ENCODE measurements around the gene FBLN2. TPM values are rescaled to one million over a fixed set of nuclear protein-coding genes. Genes with fewer than 3 reads are reported as not detected.

FBLN2 gene
- polyA plus RNA-seq, 2 of the 4 experiments (the other 2 are of a cell fraction), result 1.1 to 2.7 TPM

- ChIA-PET CTCF (interaction anchor here (0.7 to 1.8 kb wide), 2 partner anchors 55 to 60 kb away, joined by 3 to 5 read pairs; no protein-coding TSS in a partner anchor), POLR2A (no interaction called here)
- Histone ChIP-seq H3K4me3 (no peak overlapping the region), H3K4me1 (no peaks in the 10 kb centered on the region), H3K9me3 (no peaks in the 10 kb centered on the region), H3K27ac (no peak overlapping the region), H3K4me2 (no peak overlapping the region)
- FAIRE-seq (no peak), DNase-seq (ENCODE audit: low read depth in 1 of 2, low spot score in 1 of 2) (no peak), ATAC-seq (no peak)
- TF ChIP-seq SMC3 (IDR thresholded peaks at IDR 0.05) (no peak), ZNF302 (CRISPR knock-in tag; IDR thresholded peaks at IDR 0.05) (no peak), NR3C1 (IDR thresholded peaks at IDR 0.05) (no peak), HOXA7 (CRISPR knock-in tag; IDR thresholded peaks at IDR 0.05) (no peak), EHMT2 (IDR thresholded peaks at IDR 0.05; ENCODE audit: low read depth) (no peak), MAZ (IDR thresholded peaks at IDR 0.05; ENCODE audit: borderline replicate concordance, low read depth, low read length) (no peak), EP300 (IDR thresholded peaks at IDR 0.05) (no peak), ZFP36 (IDR thresholded peaks at IDR 0.05; ENCODE audit: borderline replicate concordance, partially characterized antibody) (no peak), RARB (CRISPR knock-in tag; IDR thresholded peaks at IDR 0.05) (no peak), RCOR1 (IDR thresholded peaks at IDR 0.05; ENCODE audit: low read depth, low read length) (no peak), PHF8 (IDR thresholded peaks at IDR 0.05; ENCODE audit: borderline replicate concordance, low read depth) (no peak)
- TF ChIP-seq, protein P1, sequence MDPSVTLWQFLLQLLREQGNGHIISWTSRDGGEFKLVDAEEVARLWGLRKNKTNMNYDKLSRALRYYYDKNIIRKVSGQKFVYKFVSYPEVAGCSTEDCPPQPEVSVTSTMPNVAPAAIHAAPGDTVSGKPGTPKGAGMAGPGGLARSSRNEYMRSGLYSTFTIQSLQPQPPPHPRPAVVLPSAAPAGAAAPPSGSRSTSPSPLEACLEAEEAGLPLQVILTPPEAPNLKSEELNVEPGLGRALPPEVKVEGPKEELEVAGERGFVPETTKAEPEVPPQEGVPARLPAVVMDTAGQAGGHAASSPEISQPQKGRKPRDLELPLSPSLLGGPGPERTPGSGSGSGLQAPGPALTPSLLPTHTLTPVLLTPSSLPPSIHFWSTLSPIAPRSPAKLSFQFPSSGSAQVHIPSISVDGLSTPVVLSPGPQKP (IDR thresholded peaks at IDR 0.05; ENCODE audit: low read depth, low read length), result no peak
- WGBS (ENCODE audit: missing lambda C conversion rate), result 93% methylated on average over 3 of the region's 3 CpGs
Observed at GRCh38 chr3:13590841-13591520, 42.1 kb downstream of the FBLN2 start.

- no peaks in the 10 kb centered on the region for H3K4me1 ChIP-seq
- H3K27ac ChIP-seq, result no peak overlapping the region
- ATAC-seq (no peak), FAIRE-seq (no peak), DNase-seq (ENCODE audit: low read depth in 1 of 2, low spot score in 1 of 2) (no peak)
- POLR2A ChIA-PET, result no interaction called here
- CTCF ChIA-PET, result interaction anchor here (1.1 to 2.7 kb wide), 2 partner anchors 54 to 97 kb away, joined by 5 to 10 read pairs; no protein-coding TSS in a partner anchor
- TF ChIP-seq GATA3 (IDR thresholded peaks at IDR 0.05; ENCODE audit: borderline replicate concordance) (no peak), TP53 (CRISPR knock-in tag; IDR thresholded peaks at IDR 0.05) (no peak), BHLHE40 (IDR thresholded peaks at IDR 0.05; ENCODE audit: low read depth, low read length) (no peak), PHF8 (IDR thresholded peaks at IDR 0.05; ENCODE audit: borderline replicate concordance, low read depth) (no peak), RCOR1 (IDR thresholded peaks at IDR 0.05; ENCODE audit: low read depth, low read length) (no peak), NR3C1 (IDR thresholded peaks at IDR 0.05) (no peak), RARB (CRISPR knock-in tag; IDR thresholded peaks at IDR 0.05) (no peak), FOSB (CRISPR knock-in tag; IDR thresholded peaks at IDR 0.05) (no peak), HOXB13 (CRISPR knock-in tag; IDR thresholded peaks at IDR 0.05; ENCODE audit: low read depth) (no peak)
- TF ChIP-seq, protein P2, sequence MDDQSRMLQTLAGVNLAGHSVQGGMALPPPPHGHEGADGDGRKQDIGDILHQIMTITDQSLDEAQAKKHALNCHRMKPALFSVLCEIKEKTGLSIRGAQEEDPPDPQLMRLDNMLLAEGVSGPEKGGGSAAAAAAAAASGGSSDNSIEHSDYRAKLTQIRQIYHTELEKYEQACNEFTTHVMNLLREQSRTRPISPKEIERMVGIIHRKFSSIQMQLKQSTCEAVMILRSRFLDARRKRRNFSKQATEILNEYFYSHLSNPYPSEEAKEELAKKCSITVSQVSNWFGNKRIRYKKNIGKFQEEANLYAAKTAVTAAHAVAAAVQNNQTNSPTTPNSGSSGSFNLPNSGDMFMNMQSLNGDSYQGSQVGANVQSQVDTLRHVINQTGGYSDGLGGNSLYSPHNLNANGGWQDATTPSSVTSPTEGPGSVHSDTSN (IDR thresholded peaks at IDR 0.05), result no peak
- TF ChIP-seq, protein P3, sequence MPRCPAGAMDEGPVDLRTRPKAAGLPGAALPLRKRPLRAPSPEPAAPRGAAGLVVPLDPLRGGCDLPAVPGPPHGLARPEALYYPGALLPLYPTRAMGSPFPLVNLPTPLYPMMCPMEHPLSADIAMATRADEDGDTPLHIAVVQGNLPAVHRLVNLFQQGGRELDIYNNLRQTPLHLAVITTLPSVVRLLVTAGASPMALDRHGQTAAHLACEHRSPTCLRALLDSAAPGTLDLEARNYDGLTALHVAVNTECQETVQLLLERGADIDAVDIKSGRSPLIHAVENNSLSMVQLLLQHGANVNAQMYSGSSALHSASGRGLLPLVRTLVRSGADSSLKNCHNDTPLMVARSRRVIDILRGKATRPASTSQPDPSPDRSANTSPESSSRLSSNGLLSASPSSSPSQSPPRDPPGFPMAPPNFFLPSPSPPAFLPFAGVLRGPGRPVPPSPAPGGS (IDR thresholded peaks at IDR 0.05), result no peak
- WGBS (ENCODE audit: missing lambda C conversion rate), result 81% methylated on average over 10 of the region's 10 CpGs
- no peaks in the 10 kb centered on the region for H3K9me3 ChIP-seq
- no peak overlapping the region for H3K4me3 ChIP-seq
- no peak overlapping the region for H3K4me2 ChIP-seq
Observed at GRCh38 chr3:13593615-13594014, 44.7 kb downstream of the FBLN2 start.

DNA sequence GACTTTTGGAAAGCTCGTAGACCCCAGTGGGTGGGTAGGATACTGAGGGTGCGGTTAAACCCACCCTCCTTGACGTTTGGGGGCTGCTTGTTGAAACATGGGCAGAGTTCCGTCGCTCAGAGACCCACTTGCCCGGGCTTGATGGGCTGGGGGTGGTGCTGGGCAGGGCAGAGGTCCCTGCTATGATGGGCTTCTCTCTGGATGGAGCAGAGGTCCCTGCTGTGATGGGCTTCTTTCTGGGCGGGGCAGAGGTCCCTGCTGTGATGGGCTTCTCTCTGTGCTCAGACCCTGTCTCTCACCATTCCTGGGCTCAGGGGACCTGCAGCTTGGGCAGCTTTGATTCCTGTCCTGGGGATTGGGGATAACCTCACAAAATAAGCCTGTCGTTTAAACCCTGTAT lies 45.2 kb downstream of the FBLN2 start:
- POLR2A ChIA-PET, result no interaction called here
- TF ChIP-seq, protein P4, sequence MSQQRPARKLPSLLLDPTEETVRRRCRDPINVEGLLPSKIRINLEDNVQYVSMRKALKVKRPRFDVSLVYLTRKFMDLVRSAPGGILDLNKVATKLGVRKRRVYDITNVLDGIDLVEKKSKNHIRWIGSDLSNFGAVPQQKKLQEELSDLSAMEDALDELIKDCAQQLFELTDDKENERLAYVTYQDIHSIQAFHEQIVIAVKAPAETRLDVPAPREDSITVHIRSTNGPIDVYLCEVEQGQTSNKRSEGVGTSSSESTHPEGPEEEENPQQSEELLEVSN (IDR thresholded peaks at IDR 0.05; ENCODE audit: borderline replicate concordance, low read depth), result no peak
- TF ChIP-seq FOSL2 (IDR thresholded peaks at IDR 0.05) (no peak), FOSL2 (CRISPR knock-in tag; IDR thresholded peaks at IDR 0.05) (no peak), HOXB13 (CRISPR knock-in tag; IDR thresholded peaks at IDR 0.05; ENCODE audit: low read depth) (no peak), CEBPB (IDR thresholded peaks at IDR 0.05) (no peak), EHF (CRISPR knock-in tag; IDR thresholded peaks at IDR 0.05) (no peak), ESRRA (IDR thresholded peaks at IDR 0.05; ENCODE audit: borderline replicate concordance, low read length) (no peak), TFCP2L1 (CRISPR knock-in tag; IDR thresholded peaks at IDR 0.05) (no peak), CBX2 (IDR thresholded peaks at IDR 0.05; ENCODE audit: borderline replicate concordance, low read depth) (no peak), RAD21 (conservative IDR thresholded peaks at IDR 0.05 in 1 of 2, IDR thresholded peaks at IDR 0.05 in 1 of 2) (no peak), JUN (IDR thresholded peaks at IDR 0.05) (no peak), RARB (CRISPR knock-in tag; IDR thresholded peaks at IDR 0.05) (no peak), ZNF302 (CRISPR knock-in tag; IDR thresholded peaks at IDR 0.05) (no peak)
- TF ChIP-seq, protein P1 (IDR thresholded peaks at IDR 0.05; ENCODE audit: low read depth, low read length), result no peak

More for the DNA sequence above, 45.2 kb downstream of the FBLN2 start:
- no peak for FAIRE-seq
- no peak overlapping the region for H3K27ac ChIP-seq
- no peak for ATAC-seq
- H3K9me3 ChIP-seq, result no peaks in the 10 kb centered on the region
- no peak overlapping the region for H3K4me2 ChIP-seq
- H3K4me1 ChIP-seq, result peaks cover 4% of the 10 kb centered on the region; the same call in 1 of the 3 replicates
- CTCF ChIA-PET, result interaction anchor here (1.1 to 2.7 kb wide), 3 partner anchors 43 to 98 kb away, joined by 3 to 10 read pairs (median 5); no protein-coding TSS in a partner anchor
- 32% methylated on average over 8 of the region's 8 CpGs for WGBS (ENCODE audit: missing lambda C conversion rate)
- no peak overlapping the region for H3K4me3 ChIP-seq
- no peak for DNase-seq (ENCODE audit: low read depth in 1 of 2, low spot score in 1 of 2)

All from A549 (cell line).